Prostate gland (tissue), 2 donors: ENCODE data around the gene SPATA31C2. TPM values are rescaled to one million over a fixed set of nuclear protein-coding genes. Genes with fewer than 3 reads are reported as not detected.
"Not testable (repeated sequence)": the region's sequence is repeated elsewhere in the genome, so short reads cannot be mapped to it uniquely, and the experiment has no call there.

Source experiments
- DNase-seq: peaks from one replicate; pipeline ENCODE4 v3.0.0-alpha.2; 2019; ENCODE audit warnings: low spot score
- H3K27ac ChIP-seq, 2 donors: fragments of 200-600 bp; sonication (generic); 2 replicates each; pipeline ENCODE4 v1.5.1; 2017 to 2019
- H3K27me3 ChIP-seq: fragments of 200-600 bp; sonication (generic); replicated peaks from 2 replicates; pipeline ENCODE4 v1.5.1; 2019; ENCODE audit not compliant: insufficient read depth
- H3K36me3 ChIP-seq, 2 donors: fragments of 200-600 bp; sonication (generic); 1 replicate in 1 of 2; 2 replicates in 1 of 2; pipeline versions ENCODE4 v1.5.1 to v1.8.1; 2017 to 2019
- H3K4me1 ChIP-seq: fragments of 200-600 bp; sonication (generic); replicated peaks from 2 replicates; pipeline ENCODE4 v1.5.1; 2019
- H3K4me3 ChIP-seq, 2 donors: fragments of 200-600 bp; sonication (generic); 2 replicates each; pipeline ENCODE4 v1.5.1; 2017 to 2019
- H3K9me3 ChIP-seq: fragments of 200-600 bp; sonication (generic); 2 replicates; pipeline ENCODE4 v1.5.1; 2017
- POLR2A ChIP-seq: fragments of 450-650 bp; IDR thresholded peaks from one replicate; pipeline ENCODE4 v1.6.1; 2016; ENCODE audit warnings: antibody characterized with exemption, mild to moderate bottlenecking
- POLR2AphosphoS5 ChIP-seq: sonication (generic); formaldehyde crosslinking; IDR thresholded peaks from one replicate; pipeline ENCODE4 v1.6.1; 2017; ENCODE audit warnings: antibody characterized with exemption
- WGBS: methylation state at CpG from one replicate; pipeline ENCODE4 v1.1.5; 2018; 5-methylcytosine and 5-hydroxymethylcytosine counted together
- intact Hi-C: fragments of 100-400 bp; cut with DNase I; formaldehyde crosslinking; loops from one replicate; pipeline ENCODE4 v1.14.2; 2022
- total RNA-seq, 2 donors: library from RNA; depleted of rRNA; stranded (reverse); fragments of >200 nt; gene quantifications; one replicate each; pipeline ENCODE4 v1.1.0, GENCODE V29; 2016
- TF ChIP-seq, protein P1 (sequence below), 4 experiments: fragments of 200-600 bp in 2 of 4; fragments of 450-650 bp in 2 of 4; sonication (generic) in 2 of 4; IDR thresholded peaks; 1 replicate in 3 of 4; 2 replicates in 1 of 4; pipeline ENCODE4 v1.5.1; 2016 to 2019; ENCODE audit warnings: antibody characterized with exemption in 4 of 4, mild to moderate bottlenecking in 2 of 4, moderate library complexity in 2 of 4

The SPATA31C2 gene
- under 1 TPM in 1 of 2 donors, not detected in 1; 0.28 TPM for total RNA-seq

GRCh38 chr9:88138375-88138774, at the start of gene SPATA31C2:
TSS of gene SPATA31C2 (minus strand) at chr9:88138475. CDS start at chr9:88138446, 29 bp downstream.
- DNase-seq, H3K9me3 ChIP-seq, H3K4me1 ChIP-seq, H3K36me3 ChIP-seq, H3K27ac ChIP-seq, intact Hi-C loops, H3K27me3 ChIP-seq, H3K4me3 ChIP-seq: not testable (repeated sequence)
- WGBS, result no CpG with 5 or more reads among the region's 8 CpGs

GRCh38 chr9:88187631-88188030, 49.4 kb upstream of the SPATA31C2 start:
- Histone ChIP-seq H3K4me3 (no peak overlapping the region), H3K4me1 (no peaks in the 10 kb centered on the region), H3K27ac (no peak overlapping the region), H3K27me3 (no peaks in the 10 kb centered on the region), H3K36me3 (no peaks in the 10 kb centered on the region), H3K9me3 (no peaks in the 10 kb centered on the region)
- no peak for TF ChIP-seq POLR2AphosphoS5
- no peak for DNase-seq
- 28% methylated on average over 2 of the region's 2 CpGs for WGBS
- intact Hi-C loops, result no loop called here

- intact Hi-C loops, result no loop called here
- Histone ChIP-seq H3K4me3 (no peak overlapping the region), H3K9me3 (no peaks in the 10 kb centered on the region), H3K4me1 (no peaks in the 10 kb centered on the region), H3K36me3 (no peaks in the 10 kb centered on the region), H3K27ac (no peak overlapping the region), H3K27me3 (no peaks in the 10 kb centered on the region)
- TF ChIP-seq POLR2A (no peak), POLR2AphosphoS5 (no peak)
- TF ChIP-seq, protein P1, sequence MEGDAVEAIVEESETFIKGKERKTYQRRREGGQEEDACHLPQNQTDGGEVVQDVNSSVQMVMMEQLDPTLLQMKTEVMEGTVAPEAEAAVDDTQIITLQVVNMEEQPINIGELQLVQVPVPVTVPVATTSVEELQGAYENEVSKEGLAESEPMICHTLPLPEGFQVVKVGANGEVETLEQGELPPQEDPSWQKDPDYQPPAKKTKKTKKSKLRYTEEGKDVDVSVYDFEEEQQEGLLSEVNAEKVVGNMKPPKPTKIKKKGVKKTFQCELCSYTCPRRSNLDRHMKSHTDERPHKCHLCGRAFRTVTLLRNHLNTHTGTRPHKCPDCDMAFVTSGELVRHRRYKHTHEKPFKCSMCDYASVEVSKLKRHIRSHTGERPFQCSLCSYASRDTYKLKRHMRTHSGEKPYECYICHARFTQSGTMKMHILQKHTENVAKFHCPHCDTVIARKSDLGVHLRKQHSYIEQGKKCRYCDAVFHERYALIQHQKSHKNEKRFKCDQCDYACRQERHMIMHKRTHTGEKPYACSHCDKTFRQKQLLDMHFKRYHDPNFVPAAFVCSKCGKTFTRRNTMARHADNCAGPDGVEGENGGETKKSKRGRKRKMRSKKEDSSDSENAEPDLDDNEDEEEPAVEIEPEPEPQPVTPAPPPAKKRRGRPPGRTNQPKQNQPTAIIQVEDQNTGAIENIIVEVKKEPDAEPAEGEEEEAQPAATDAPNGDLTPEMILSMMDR (IDR thresholded peaks at IDR 0.05), result no peak
- no peak for DNase-seq
- 92% methylated on average over 3 of the region's 3 CpGs for WGBS
Observed at GRCh38 chr9:88186495-88187110, 48.3 kb upstream of the SPATA31C2 start.

DNA sequence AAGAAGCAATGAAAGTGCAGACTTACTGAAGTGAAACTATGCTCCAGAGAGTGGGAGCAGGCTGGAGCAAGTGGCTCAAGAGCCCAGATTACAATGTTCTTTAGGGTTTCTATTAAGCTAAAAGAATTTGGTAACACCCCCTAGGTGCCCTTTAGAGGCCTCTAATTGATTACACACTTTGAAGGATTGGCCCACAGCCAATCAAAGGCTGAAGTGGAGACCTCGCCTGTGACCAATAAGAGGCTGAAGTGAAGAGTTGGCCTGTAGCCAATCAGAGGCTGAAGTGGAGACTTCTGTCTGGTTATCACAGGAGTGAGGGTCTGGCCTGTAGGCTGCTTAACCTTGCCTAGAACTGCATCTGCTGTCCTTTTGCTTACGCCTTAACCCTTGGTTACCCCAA, 46.7 kb upstream of the SPATA31C2 start:
- 87% methylated on average over 2 of the region's 2 CpGs for whole genome bisulfite sequencing
- H3K27me3 ChIP-seq, result no peaks in the 10 kb centered on the region
- no peak overlapping the region for H3K4me3 ChIP-seq
- no peak overlapping the region for H3K27ac ChIP-seq
- DNase-seq, result no peak
- H3K36me3 ChIP-seq, result no peaks in the 10 kb centered on the region
- H3K4me1 ChIP-seq, result no peaks in the 10 kb centered on the region
- no peak for TF ChIP-seq POLR2A
- TF ChIP-seq, protein P1 (IDR thresholded peaks at IDR 0.05), result no peak
- TF ChIP-seq POLR2AphosphoS5, result no peak
- intact Hi-C loops, result no loop called here
- H3K9me3 ChIP-seq, result no peaks in the 10 kb centered on the region

DNA sequence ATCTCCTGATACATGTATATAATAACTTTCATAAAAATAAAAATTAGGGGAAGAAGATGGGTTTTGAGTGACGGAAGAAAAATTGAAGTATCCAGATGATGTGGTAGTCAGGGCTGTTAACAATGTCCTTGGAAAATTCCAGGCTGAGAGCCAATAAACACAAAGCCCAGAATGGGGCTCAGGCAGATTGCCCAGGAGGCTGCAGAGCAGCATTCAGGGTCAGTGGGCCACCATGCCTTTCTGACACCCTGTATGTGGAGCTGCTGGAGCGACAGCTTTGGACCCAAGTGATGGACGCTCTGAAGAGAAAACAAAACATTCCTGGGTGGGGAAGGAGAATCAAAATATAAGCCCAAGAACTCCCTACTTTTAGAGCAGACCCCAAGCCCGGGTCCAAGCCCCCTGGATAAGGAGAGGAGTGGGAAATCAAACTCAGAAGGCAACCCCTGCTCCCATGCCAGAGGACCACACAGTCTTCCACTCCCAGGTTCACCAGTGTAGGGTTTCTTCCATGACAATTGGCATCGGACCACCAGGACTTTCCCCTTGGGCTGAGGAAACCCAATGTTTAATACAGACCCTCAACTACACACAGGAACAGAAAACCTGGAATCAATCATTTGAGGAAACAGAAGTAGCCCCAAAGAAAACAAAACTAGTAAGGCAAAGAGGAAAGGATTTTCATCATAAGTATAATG, 45.7 kb upstream of the SPATA31C2 start:
- intact Hi-C loops, result no loop called here
- WGBS, result 67% methylated on average over 5 of the region's 5 CpGs
- Histone ChIP-seq H3K4me3 (no peak overlapping the region), H3K36me3 (no peaks in the 10 kb centered on the region), H3K27me3 (no peaks in the 10 kb centered on the region), H3K27ac (no peak overlapping the region), H3K4me1 (no peaks in the 10 kb centered on the region), H3K9me3 (no peaks in the 10 kb centered on the region)
- no peak for DNase-seq
- TF ChIP-seq, protein P1 (IDR thresholded peaks at IDR 0.05), result no peak

GRCh38 chr9:88182501-88182900, 44.2 kb upstream of the SPATA31C2 start:
- H3K27ac ChIP-seq, result no peak overlapping the region
- no peak for DNase-seq
- no peak overlapping the region for H3K4me3 ChIP-seq
- 54% methylated on average over 6 of the region's 6 CpGs for WGBS
- H3K36me3 ChIP-seq, result no peaks in the 10 kb centered on the region
- H3K9me3 ChIP-seq, result no peaks in the 10 kb centered on the region
- TF ChIP-seq POLR2A (no peak), POLR2AphosphoS5 (no peak)
- TF ChIP-seq, protein P1 (IDR thresholded peaks at IDR 0.05), result no peak
- intact Hi-C loops, result no loop called here
- no peaks in the 10 kb centered on the region for H3K4me1 ChIP-seq
- no peaks in the 10 kb centered on the region for H3K27me3 ChIP-seq
